ENCODE measurements around the gene TMEM89. TPM values are rescaled to one million over a fixed set of nuclear protein-coding genes. Genes with fewer than 3 reads are reported as not detected.

Gene TMEM89
- total and polyA plus RNA-seq, 2 of the 13 experiments (the other 11 are each of a cell fraction or from before 2014, with no cell fraction given): 0.31 to 0.59 TPM

- TF ChIP-seq, protein P1, sequence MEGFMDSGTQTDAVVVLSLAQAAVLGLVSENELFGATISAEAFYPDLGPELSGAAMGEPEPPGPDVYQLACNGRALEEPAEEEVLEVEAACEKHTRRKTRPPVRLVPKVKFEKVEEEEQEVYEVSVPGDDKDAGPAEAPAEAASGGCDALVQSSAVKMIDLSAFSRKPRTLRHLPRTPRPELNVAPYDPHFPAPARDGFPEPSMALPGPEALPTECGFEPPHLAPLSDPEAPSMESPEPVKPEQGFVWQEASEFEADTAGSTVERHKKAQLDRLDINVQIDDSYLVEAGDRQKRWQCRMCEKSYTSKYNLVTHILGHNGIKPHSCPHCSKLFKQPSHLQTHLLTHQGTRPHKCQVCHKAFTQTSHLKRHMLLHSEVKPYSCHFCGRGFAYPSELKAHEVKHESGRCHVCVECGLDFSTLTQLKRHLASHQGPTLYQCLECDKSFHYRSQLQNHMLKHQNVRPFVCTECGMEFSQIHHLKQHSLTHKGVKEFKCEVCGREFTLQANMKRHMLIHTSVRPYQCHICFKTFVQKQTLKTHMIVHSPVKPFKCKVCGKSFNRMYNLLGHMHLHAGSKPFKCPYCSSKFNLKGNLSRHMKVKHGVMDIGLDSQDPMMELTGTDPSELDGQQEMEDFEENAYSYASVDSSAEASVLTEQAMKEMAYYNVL (CRISPR knock-in tag; IDR thresholded peaks at IDR 0.05; ENCODE audit: borderline replicate concordance): peak; percentile 18; the same call in 1 of the 2 replicates
- 0 out of 2 replicates have a peak, but pooled peaks have one; percentile 39 for TF ChIP-seq MYNN (CRISPR knock-in tag; IDR thresholded peaks at IDR 0.05; ENCODE audit: low read depth)
- TF ChIP-seq SP5 (CRISPR knock-in tag; IDR thresholded peaks at IDR 0.05; ENCODE audit: borderline replicate concordance, low read depth): no peak
- peak; percentile 56; the same call in 1 of the 2 replicates for TF ChIP-seq ZNF543 (CRISPR knock-in tag; IDR thresholded peaks at IDR 0.05)
- TF ChIP-seq ZNF784 (CRISPR knock-in tag; IDR thresholded peaks at IDR 0.05; ENCODE audit: borderline replicate concordance): no peak
- TF ChIP-seq, protein P2, sequence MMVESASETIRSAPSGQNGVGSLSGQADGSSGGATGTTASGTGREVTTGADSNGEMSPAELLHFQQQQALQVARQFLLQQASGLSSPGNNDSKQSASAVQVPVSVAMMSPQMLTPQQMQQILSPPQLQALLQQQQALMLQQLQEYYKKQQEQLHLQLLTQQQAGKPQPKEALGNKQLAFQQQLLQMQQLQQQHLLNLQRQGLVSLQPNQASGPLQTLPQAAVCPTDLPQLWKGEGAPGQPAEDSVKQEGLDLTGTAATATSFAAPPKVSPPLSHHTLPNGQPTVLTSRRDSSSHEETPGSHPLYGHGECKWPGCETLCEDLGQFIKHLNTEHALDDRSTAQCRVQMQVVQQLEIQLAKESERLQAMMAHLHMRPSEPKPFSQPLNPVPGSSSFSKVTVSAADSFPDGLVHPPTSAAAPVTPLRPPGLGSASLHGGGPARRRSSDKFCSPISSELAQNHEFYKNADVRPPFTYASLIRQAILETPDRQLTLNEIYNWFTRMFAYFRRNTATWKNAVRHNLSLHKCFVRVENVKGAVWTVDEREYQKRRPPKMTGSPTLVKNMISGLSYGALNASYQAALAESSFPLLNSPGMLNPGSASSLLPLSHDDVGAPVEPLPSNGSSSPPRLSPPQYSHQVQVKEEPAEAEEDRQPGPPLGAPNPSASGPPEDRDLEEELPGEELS (CRISPR knock-in tag; IDR thresholded peaks at IDR 0.05): peak; percentile 83
- TF ChIP-seq, protein P3, sequence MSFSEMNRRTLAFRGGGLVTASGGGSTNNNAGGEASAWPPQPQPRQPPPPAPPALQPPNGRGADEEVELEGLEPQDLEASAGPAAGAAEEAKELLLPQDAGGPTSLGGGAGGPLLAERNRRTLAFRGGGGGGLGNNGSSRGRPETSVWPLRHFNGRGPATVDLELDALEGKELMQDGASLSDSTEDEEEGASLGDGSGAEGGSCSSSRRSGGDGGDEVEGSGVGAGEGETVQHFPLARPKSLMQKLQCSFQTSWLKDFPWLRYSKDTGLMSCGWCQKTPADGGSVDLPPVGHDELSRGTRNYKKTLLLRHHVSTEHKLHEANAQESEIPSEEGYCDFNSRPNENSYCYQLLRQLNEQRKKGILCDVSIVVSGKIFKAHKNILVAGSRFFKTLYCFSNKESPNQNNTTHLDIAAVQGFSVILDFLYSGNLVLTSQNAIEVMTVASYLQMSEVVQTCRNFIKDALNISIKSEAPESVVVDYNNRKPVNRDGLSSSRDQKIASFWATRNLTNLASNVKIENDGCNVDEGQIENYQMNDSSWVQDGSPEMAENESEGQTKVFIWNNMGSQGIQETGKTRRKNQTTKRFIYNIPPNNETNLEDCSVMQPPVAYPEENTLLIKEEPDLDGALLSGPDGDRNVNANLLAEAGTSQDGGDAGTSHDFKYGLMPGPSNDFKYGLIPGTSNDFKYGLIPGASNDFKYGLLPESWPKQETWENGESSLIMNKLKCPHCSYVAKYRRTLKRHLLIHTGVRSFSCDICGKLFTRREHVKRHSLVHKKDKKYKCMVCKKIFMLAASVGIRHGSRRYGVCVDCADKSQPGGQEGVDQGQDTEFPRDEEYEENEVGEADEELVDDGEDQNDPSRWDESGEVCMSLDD (CRISPR knock-in tag; IDR thresholded peaks at IDR 0.05; ENCODE audit: borderline replicate concordance): no peak
- TF ChIP-seq GATAD2A (CRISPR knock-in tag; IDR thresholded peaks at IDR 0.05): peak; percentile 54
- no peak for TF ChIP-seq ZNF18 (CRISPR knock-in tag; IDR thresholded peaks at IDR 0.05; ENCODE audit: insufficient replicate concordance)
- peak; percentile 71 for TF ChIP-seq TEAD3 (CRISPR knock-in tag; optimal IDR thresholded peaks at IDR 0.05; ENCODE audit: borderline replicate concordance)
- TF ChIP-seq NFKB2 (CRISPR knock-in tag; IDR thresholded peaks at IDR 0.05; ENCODE audit: borderline replicate concordance): 0 out of 2 replicates have a peak, but pooled peaks have one; percentile 46
- TF ChIP-seq PHF8 (CRISPR knock-in tag; IDR thresholded peaks at IDR 0.05): peak; percentile 16; the same call in 1 of the 2 replicates
- TF ChIP-seq, protein P4, sequence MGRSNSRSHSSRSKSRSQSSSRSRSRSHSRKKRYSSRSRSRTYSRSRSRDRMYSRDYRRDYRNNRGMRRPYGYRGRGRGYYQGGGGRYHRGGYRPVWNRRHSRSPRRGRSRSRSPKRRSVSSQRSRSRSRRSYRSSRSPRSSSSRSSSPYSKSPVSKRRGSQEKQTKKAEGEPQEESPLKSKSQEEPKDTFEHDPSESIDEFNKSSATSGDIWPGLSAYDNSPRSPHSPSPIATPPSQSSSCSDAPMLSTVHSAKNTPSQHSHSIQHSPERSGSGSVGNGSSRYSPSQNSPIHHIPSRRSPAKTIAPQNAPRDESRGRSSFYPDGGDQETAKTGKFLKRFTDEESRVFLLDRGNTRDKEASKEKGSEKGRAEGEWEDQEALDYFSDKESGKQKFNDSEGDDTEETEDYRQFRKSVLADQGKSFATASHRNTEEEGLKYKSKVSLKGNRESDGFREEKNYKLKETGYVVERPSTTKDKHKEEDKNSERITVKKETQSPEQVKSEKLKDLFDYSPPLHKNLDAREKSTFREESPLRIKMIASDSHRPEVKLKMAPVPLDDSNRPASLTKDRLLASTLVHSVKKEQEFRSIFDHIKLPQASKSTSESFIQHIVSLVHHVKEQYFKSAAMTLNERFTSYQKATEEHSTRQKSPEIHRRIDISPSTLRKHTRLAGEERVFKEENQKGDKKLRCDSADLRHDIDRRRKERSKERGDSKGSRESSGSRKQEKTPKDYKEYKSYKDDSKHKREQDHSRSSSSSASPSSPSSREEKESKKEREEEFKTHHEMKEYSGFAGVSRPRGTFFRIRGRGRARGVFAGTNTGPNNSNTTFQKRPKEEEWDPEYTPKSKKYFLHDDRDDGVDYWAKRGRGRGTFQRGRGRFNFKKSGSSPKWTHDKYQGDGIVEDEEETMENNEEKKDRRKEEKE (IDR thresholded peaks at IDR 0.05): no peak
- peak; percentile 19; the same call in 1 of the 2 replicates for TF ChIP-seq KDM3A (CRISPR knock-in tag; IDR thresholded peaks at IDR 0.05; ENCODE audit: low read depth)
Measured at GRCh38 chr3:48623851-48624547, 2.4 kb upstream of the TMEM89 start (continued).
